ENCODE data around the gene ZCCHC17.

GRCh38 chr1:31398246-31398645 is 101.4 kb downstream of the ZCCHC17 start:
- TF ChIP-seq BHLHE40 (IDR thresholded peaks at IDR 0.05; ENCODE audit: borderline replicate concordance) (no peak), FOXK2 (IDR thresholded peaks at IDR 0.05) (no peak)
- TF ChIP-seq, protein P1, sequence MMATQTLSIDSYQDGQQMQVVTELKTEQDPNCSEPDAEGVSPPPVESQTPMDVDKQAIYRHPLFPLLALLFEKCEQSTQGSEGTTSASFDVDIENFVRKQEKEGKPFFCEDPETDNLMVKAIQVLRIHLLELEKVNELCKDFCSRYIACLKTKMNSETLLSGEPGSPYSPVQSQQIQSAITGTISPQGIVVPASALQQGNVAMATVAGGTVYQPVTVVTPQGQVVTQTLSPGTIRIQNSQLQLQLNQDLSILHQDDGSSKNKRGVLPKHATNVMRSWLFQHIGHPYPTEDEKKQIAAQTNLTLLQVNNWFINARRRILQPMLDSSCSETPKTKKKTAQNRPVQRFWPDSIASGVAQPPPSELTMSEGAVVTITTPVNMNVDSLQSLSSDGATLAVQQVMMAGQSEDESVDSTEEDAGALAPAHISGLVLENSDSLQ (IDR thresholded peaks at IDR 0.05), result no peak

Data from HEK293T (cell line).